Neural cell (in vitro differentiated cells): ENCODE measurements around the gene APBA2. TPM values are rescaled to one million over a fixed set of nuclear protein-coding genes. Genes with fewer than 3 reads are reported as not detected.

Experiments used
- H2AFZ ChIP-seq: fragments of 200-600, 300-800 bp; sonication (generic), shearing (Covaris generic); 2 replicates; pipeline ENCODE4 v1.6.0; 2014; ENCODE audit warnings: low read depth, mild to moderate bottlenecking, antibody characterized with exemption, low read length, moderate library complexity
- H3F3A ChIP-seq: fragments of 200-600 bp; shearing (Covaris generic); 2 replicates; pipeline ENCODE4 v1.6.1; 2016; ENCODE audit warnings: mild to moderate bottlenecking, moderate library complexity, mixed read lengths, antibody characterized with exemption, low read length; ENCODE audit not compliant: insufficient read depth, poor library complexity, severe bottlenecking
- H3K27ac ChIP-seq: fragments of 200-600, 300-800 bp; sonication (generic), shearing (Covaris generic); 2 replicates; pipeline ENCODE4 v1.5.1; 2014; ENCODE audit warnings: mild to moderate bottlenecking, low read length, moderate library complexity
- H3K27me3 ChIP-seq: fragments of 300-800, 200-600 bp; sonication (generic), shearing (Covaris generic); 2 replicates; pipeline ENCODE4 v1.6.0; 2014; ENCODE audit warnings: mild to moderate bottlenecking, low read depth, low read length, moderate library complexity; ENCODE audit not compliant: insufficient read depth
- H3K36me3 ChIP-seq: fragments of 300-800, 200-600 bp; sonication (generic), shearing (Covaris generic); 2 replicates; pipeline ENCODE4 v1.5.1; 2014; ENCODE audit warnings: mild to moderate bottlenecking, antibody characterized with exemption, low read length, moderate library complexity; ENCODE audit not compliant: insufficient read depth
- H3K4me2 ChIP-seq: fragments of 300-800, 200-600 bp; sonication (generic), shearing (Covaris generic); 2 replicates; pipeline ENCODE4 v1.6.0; 2014; ENCODE audit warnings: mild to moderate bottlenecking, low read length
- H3K4me3 ChIP-seq: fragments of 300-800, 200-600 bp; sonication (generic), shearing (Covaris generic); 2 replicates; pipeline ENCODE4 v1.5.1; 2014; ENCODE audit warnings: mild to moderate bottlenecking, low read length, moderate library complexity
- H3K79me2 ChIP-seq: fragments of 200-600 bp; shearing (Covaris generic); replicated peaks from 2 replicates; pipeline ENCODE4 v1.6.0; 2014; ENCODE audit warnings: mild to moderate bottlenecking, low read length, moderate library complexity; ENCODE audit not compliant: insufficient read depth
- H3K9ac ChIP-seq: fragments of 300-800, 200-600 bp; sonication (generic), shearing (Covaris generic); 2 replicates; pipeline ENCODE4 v1.6.1; 2016; ENCODE audit warnings: mild to moderate bottlenecking, low read length, mixed read lengths
- H3K9me2 ChIP-seq: fragments of 200-600 bp; shearing (Covaris generic); 2 replicates; pipeline ENCODE4 v1.6.1; 2016; ENCODE audit warnings: mild to moderate bottlenecking, low read length, mixed read lengths; ENCODE audit not compliant: insufficient read depth
- H3K9me3 ChIP-seq: fragments of 200-600, 300-800 bp; sonication (generic), shearing (Covaris generic); 2 replicates; pipeline ENCODE4 v1.6.1; 2016; ENCODE audit warnings: mild to moderate bottlenecking, mixed run types, low read length, moderate library complexity, mixed read lengths
- H4K20me1 ChIP-seq: fragments of 200-600 bp; shearing (Covaris generic); 2 replicates; pipeline ENCODE4 v1.6.1; 2016; ENCODE audit warnings: mild to moderate bottlenecking, mixed run types; ENCODE audit not compliant: insufficient read depth
- EP300 ChIP-seq: fragments of 450-650 bp; conservative IDR thresholded peaks from 2 replicates; pipeline ENCODE4 v1.6.1; 2014; ENCODE audit warnings: antibody characterized with exemption, mild to moderate bottlenecking, moderate library complexity; ENCODE audit not compliant: poor library complexity, severe bottlenecking
- EZH2 ChIP-seq: fragments of 200-600, 300-800 bp; shearing (Covaris generic), sonication (generic); IDR thresholded peaks from 2 replicates; pipeline ENCODE4 v1.6.1; 2014; ENCODE audit warnings: antibody characterized with exemption, low read length, borderline replicate concordance, mild to moderate bottlenecking; ENCODE audit not compliant: insufficient read depth, poor library complexity, severe bottlenecking
- MXI1 ChIP-seq: fragments of 450-650 bp; conservative IDR thresholded peaks from 2 replicates; pipeline ENCODE4 v1.6.1; 2014; ENCODE audit warnings: antibody characterized with exemption, mild to moderate bottlenecking; ENCODE audit not compliant: poor library complexity, severe bottlenecking
- POLR2AphosphoS5 ChIP-seq: IDR thresholded peaks from 2 replicates; pipeline ENCODE4 v1.6.1; 2012
- RAD21 ChIP-seq: fragments of 450-650 bp; conservative IDR thresholded peaks from 2 replicates; pipeline ENCODE4 v1.6.1; 2014; ENCODE audit warnings: antibody characterized with exemption, mild to moderate bottlenecking, moderate library complexity
- SMC3 ChIP-seq: fragments of 450-650 bp; conservative IDR thresholded peaks from 2 replicates; pipeline ENCODE4 v1.6.1; 2014; ENCODE audit warnings: antibody characterized with exemption, mild to moderate bottlenecking, moderate library complexity; ENCODE audit not compliant: poor library complexity
- TAF1 ChIP-seq: IDR thresholded peaks from 2 replicates; pipeline ENCODE4 v1.6.1; 2012; ENCODE audit warnings: low read depth
- polyA plus RNA-seq: library from polyadenylated mRNA; depleted of rRNA; stranded (reverse); fragments of >200 nt; gene quantifications from 2 replicates; pipeline ENCODE4 v1.2.3, GENCODE V29; 2014
- TF ChIP-seq, protein P1 (sequence below): fragments of 450-650 bp; IDR thresholded peaks from 2 replicates; pipeline ENCODE4 v1.5.1; 2014; ENCODE audit warnings: antibody characterized with exemption, mild to moderate bottlenecking, moderate library complexity; ENCODE audit not compliant: poor library complexity, severe bottlenecking
- TF ChIP-seq, protein P2 (sequence below): IDR thresholded peaks from 2 replicates; pipeline ENCODE4 v1.6.1; 2012; ENCODE audit warnings: borderline replicate concordance

APBA2 gene
- polyA plus RNA-seq, 1 donor from 2014 or later = 134 TPM

DNA sequence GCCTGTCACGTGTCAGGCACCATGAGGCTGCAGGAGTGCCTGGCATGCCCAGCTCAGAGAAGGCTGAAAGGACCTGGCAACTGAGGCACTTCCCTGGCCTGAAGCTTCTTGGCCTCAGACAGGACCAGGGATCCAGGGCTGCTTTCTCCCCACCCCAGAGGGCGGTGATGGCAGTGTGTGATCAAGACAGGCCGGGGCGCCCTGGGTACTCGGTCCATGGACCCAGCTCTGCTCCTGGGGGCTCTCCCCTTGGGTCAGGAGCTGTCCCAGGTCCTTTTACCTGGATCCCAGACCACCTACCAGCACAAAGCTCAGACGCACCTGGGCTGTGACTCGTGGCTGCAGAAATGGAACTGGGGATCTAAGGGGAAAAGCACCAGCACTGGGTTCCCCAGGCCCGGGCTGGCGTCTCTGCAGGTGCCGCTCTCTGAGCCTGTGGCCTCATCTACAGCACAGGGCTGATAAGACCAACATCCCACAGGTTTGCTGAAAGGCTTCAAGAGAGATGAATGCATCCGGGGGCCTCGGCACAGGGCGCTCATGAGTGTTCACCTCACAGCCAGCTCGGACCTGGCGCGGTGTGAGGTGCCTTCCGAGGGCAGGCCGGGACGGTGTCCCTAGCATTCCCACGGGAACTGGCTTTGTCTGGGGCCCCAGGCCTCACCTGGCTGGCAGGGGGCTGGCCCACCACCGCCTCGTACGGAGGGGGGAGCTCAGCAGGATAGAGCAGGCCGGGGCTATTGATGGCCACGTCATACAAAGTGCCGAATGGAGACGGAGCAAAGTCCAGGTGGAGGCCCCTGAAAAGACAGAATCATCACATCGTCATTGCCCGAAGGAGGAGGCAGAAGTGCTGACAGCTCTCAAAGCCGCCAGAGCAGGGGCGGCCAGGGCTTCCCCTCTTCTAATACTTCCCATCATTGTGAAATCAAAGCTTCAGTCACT is 250.2 kb downstream of the APBA2 start:
- no peaks in the 10 kb centered on the region for H3K27me3 ChIP-seq
- H3F3A ChIP-seq = no peaks in the 10 kb centered on the region
- TF ChIP-seq EP300 = no peak
- no peaks in the 10 kb centered on the region for H3K36me3 ChIP-seq
- no peak overlapping the region for H3K4me3 ChIP-seq
- no peak overlapping the region for H3K27ac ChIP-seq
- no peaks in the 10 kb centered on the region for H4K20me1 ChIP-seq
- H3K79me2 ChIP-seq = no peaks in the 10 kb centered on the region
- no peak overlapping the region for H3K9ac ChIP-seq
- H3K4me2 ChIP-seq = no peak overlapping the region
- no peak overlapping the region for H2AFZ ChIP-seq
- H3K9me2 ChIP-seq = no peaks in the 10 kb centered on the region
- no peaks in the 10 kb centered on the region for H3K9me3 ChIP-seq

DNA sequence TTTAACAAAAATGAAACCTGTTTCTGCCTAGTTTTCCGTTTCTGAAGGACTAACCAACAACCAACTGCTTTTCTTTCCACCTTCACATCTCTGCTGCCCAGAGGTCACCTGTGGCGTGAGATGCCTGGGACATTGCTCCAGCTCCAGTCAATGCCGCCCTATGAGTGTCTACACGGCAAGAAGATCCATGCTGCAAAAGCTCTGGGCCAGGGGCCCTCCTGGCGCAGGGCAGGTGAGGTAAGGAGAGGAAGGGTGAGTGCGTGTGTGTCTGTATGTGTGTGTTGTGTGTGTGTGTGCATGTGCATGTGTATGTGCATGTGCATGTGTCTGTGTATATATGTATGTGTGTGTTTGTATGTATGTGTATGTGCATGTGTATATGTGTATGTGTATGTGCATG is 252.5 kb downstream of the APBA2 start:
- H3K27me3 ChIP-seq = no peaks in the 10 kb centered on the region
- H4K20me1 ChIP-seq = no peaks in the 10 kb centered on the region
- H3K4me2 ChIP-seq = no peak overlapping the region
- no peaks in the 10 kb centered on the region for H3F3A ChIP-seq
- no peak overlapping the region for H2AFZ ChIP-seq
- no peaks in the 10 kb centered on the region for H3K36me3 ChIP-seq
- no peak overlapping the region for H3K4me3 ChIP-seq
- H3K27ac ChIP-seq = no peak overlapping the region
- H3K79me2 ChIP-seq = no peaks in the 10 kb centered on the region
- TF ChIP-seq RAD21 (no peak), POLR2AphosphoS5 (no peak), TAF1 (no peak), MXI1 (no peak), SMC3 (no peak), EZH2 (no peak), EP300 (no peak)
- TF ChIP-seq, protein P1, sequence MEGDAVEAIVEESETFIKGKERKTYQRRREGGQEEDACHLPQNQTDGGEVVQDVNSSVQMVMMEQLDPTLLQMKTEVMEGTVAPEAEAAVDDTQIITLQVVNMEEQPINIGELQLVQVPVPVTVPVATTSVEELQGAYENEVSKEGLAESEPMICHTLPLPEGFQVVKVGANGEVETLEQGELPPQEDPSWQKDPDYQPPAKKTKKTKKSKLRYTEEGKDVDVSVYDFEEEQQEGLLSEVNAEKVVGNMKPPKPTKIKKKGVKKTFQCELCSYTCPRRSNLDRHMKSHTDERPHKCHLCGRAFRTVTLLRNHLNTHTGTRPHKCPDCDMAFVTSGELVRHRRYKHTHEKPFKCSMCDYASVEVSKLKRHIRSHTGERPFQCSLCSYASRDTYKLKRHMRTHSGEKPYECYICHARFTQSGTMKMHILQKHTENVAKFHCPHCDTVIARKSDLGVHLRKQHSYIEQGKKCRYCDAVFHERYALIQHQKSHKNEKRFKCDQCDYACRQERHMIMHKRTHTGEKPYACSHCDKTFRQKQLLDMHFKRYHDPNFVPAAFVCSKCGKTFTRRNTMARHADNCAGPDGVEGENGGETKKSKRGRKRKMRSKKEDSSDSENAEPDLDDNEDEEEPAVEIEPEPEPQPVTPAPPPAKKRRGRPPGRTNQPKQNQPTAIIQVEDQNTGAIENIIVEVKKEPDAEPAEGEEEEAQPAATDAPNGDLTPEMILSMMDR = no peak
- TF ChIP-seq, protein P2, sequence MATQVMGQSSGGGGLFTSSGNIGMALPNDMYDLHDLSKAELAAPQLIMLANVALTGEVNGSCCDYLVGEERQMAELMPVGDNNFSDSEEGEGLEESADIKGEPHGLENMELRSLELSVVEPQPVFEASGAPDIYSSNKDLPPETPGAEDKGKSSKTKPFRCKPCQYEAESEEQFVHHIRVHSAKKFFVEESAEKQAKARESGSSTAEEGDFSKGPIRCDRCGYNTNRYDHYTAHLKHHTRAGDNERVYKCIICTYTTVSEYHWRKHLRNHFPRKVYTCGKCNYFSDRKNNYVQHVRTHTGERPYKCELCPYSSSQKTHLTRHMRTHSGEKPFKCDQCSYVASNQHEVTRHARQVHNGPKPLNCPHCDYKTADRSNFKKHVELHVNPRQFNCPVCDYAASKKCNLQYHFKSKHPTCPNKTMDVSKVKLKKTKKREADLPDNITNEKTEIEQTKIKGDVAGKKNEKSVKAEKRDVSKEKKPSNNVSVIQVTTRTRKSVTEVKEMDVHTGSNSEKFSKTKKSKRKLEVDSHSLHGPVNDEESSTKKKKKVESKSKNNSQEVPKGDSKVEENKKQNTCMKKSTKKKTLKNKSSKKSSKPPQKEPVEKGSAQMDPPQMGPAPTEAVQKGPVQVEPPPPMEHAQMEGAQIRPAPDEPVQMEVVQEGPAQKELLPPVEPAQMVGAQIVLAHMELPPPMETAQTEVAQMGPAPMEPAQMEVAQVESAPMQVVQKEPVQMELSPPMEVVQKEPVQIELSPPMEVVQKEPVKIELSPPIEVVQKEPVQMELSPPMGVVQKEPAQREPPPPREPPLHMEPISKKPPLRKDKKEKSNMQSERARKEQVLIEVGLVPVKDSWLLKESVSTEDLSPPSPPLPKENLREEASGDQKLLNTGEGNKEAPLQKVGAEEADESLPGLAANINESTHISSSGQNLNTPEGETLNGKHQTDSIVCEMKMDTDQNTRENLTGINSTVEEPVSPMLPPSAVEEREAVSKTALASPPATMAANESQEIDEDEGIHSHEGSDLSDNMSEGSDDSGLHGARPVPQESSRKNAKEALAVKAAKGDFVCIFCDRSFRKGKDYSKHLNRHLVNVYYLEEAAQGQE = no peak
- H3K9ac ChIP-seq = no peak overlapping the region
- H3K9me2 ChIP-seq = no peaks in the 10 kb centered on the region
- no peaks in the 10 kb centered on the region for H3K9me3 ChIP-seq
